ENCODE results near the gene COQ8A.
"Not testable (repeated sequence)": the region's sequence is repeated elsewhere in the genome, so short reads cannot be mapped to it uniquely, and the experiment has no call there.

DNA sequence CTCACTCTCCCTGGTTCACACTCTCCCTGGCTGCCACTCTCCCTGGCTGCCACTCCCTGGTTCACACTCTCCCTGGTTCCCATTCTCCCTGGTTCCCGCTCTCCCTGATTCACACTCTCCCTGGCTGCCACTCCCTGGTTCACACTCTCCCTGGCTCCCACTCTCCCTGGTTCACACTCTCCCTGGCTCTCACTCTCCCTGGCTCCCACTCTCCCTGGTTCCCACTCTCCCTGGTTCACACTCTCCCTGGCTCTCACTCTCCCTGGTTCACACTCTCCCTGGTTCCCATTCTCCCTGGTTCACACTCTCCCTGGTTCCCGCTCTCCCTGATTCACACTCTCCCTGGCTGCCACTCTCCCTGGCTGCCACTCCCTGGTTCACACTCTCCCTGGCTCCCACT lies 15.8 kb downstream of the COQ8A start:
- TF ChIP-seq POLR2A, POLR2AphosphoS5 (IDR thresholded peaks at IDR 0.05): not testable (repeated sequence)
- TF ChIP-seq, protein P1, sequence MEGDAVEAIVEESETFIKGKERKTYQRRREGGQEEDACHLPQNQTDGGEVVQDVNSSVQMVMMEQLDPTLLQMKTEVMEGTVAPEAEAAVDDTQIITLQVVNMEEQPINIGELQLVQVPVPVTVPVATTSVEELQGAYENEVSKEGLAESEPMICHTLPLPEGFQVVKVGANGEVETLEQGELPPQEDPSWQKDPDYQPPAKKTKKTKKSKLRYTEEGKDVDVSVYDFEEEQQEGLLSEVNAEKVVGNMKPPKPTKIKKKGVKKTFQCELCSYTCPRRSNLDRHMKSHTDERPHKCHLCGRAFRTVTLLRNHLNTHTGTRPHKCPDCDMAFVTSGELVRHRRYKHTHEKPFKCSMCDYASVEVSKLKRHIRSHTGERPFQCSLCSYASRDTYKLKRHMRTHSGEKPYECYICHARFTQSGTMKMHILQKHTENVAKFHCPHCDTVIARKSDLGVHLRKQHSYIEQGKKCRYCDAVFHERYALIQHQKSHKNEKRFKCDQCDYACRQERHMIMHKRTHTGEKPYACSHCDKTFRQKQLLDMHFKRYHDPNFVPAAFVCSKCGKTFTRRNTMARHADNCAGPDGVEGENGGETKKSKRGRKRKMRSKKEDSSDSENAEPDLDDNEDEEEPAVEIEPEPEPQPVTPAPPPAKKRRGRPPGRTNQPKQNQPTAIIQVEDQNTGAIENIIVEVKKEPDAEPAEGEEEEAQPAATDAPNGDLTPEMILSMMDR (IDR thresholded peaks at IDR 0.05): not testable (repeated sequence)
